Activated CD4-positive, alpha-beta T cell treated with anti-CD3 and anti-CD28 coated beads, Interleukin-2, amount 10 ng/mL, durations not matched to agents 7 days and 5 days (primary cell): Measurements from ENCODE around the gene SEMA3G. TPM values are rescaled to one million over a fixed set of nuclear protein-coding genes. Genes with fewer than 3 reads are reported as not detected.

Experiments used
- CTCF ChIA-PET: fragments of 350-600 bp; sonication (Branson Sonifier 250); formaldehyde crosslinking; loops from one replicate; lab custom pipeline; 2021; ENCODE audit warnings: antibody characterized with exemption; lab: Charles Lee
- POLR2A ChIA-PET: fragments of 350-600 bp; sonication (Branson Sonifier 250); formaldehyde crosslinking; loops from one replicate; lab custom pipeline; 2021; ENCODE audit warnings: antibody characterized with exemption; lab: Charles Lee
- DNase-seq: peaks from one replicate; pipeline ENCODE4 v3.0.0-alpha.2; 2020
- H3K27ac Mint-ChIP-seq: one replicate; pipeline ENCODE4 v1.8.0; 2021; ENCODE audit warnings: mild to moderate bottlenecking, moderate library complexity, mixed read lengths
- H3K27me3 Mint-ChIP-seq: one replicate; pipeline ENCODE4 v1.8.0; 2021; ENCODE audit warnings: mixed read lengths
- H3K36me3 Mint-ChIP-seq: one replicate; pipeline ENCODE4 v1.8.0; 2021; ENCODE audit warnings: low read depth, mixed read lengths
- H3K4me1 Mint-ChIP-seq: one replicate; pipeline ENCODE4 v1.8.0; 2021; ENCODE audit warnings: mixed read lengths
- H3K4me3 Mint-ChIP-seq: one replicate; pipeline ENCODE4 v1.8.0; 2021; ENCODE audit warnings: mild to moderate bottlenecking, moderate library complexity, mixed read lengths
- H3K9me3 Mint-ChIP-seq: one replicate; pipeline ENCODE4 v1.8.0; 2021; ENCODE audit warnings: mixed read lengths
- total RNA-seq, 2 experiments: library from RNA; stranded (reverse); gene quantifications; one replicate each; pipeline ENCODE4 v1.2.3, GENCODE V29; 2021

SEMA3G gene
- total RNA-seq: under 1 TPM in 1 of 2 experiments, not detected in 1; 0.15 TPM

DNA sequence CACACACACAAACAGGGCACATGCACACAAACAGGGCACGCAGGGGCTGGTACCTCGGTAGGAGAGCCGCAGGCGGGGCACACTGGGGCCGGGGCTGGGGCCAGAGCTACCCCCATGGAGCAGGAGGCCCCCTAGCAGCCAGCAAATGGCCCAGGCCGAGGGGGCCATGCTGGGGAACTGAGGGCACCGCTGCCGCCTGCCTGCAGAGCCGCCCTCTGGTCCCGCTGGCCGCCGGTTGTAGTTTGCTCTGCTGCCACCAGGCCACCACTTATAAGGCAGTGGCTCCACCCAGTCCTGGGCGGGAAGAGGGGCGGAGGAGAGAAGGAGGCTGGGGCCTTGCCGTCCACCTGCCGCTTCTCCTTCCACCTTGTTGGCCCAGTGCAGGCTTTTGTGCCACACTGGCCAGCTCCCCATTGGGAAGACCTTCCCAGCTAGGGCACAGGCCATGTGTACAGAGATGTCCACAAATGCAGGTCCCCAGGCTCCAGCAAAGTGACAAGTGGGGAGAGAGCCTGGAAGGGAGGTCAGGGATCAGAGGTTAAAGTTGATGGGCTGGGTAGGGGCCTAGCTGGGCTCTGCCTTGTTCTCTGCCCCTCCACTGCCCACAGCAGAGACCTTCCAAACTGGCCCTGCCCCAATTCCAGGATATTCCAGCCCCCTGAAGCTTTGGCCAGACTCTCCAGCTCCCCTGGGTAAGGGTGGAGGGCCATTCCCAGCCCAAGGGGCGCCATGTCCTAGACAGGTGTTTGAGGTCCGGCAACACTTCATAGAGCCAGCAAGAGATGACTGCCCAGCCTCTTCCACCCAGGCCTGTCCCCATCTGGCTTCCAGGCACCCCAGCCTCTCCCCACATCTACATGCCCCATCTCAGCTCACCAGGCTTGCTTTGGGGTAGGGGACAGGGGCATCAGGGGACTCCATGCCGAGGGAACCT is at the start of gene SEMA3G:
SEMA3G (minus strand) TSS at position 244 of the 934 bp plus-strand sequence; CDS start at position 168, 76 bp downstream.
- Mint-ChIP-seq H3K27ac (no peak within 1 kb of the TSS), H3K4me3 (no peak within 1 kb of the TSS)
- POLR2A ChIA-PET: no interaction called here

GRCh38 chr3:52494445-52494844 is 49.5 kb upstream of the SEMA3G start:
- Mint-ChIP-seq H3K4me3 (no peak overlapping the region), H3K4me1 (peaks cover 1% of the 10 kb centered on the region), H3K27ac (peak overlapping the region; percentile 54), H3K27me3 (no peaks in the 10 kb centered on the region), H3K36me3 (no peaks in the 10 kb centered on the region), H3K9me3 (no peaks in the 10 kb centered on the region)
- no peak for DNase-seq
- ChIA-PET POLR2A (no interaction called here), CTCF (interaction anchor here (1.6 kb wide), 1 partner anchor 23 kb away, joined by 6 read pairs; no protein-coding TSS in a partner anchor)

More for the DNA sequence above, at the start of gene SEMA3G:
- CTCF ChIA-PET: interaction anchor here (0.8 to 2.3 kb wide), 10 partner anchors 9 to 225 kb away, joined by 3 to 7 read pairs (median 4); partner anchors contain the start of gene TNNC1
- H3K27me3 Mint-ChIP-seq: no peaks in the 10 kb centered on the region
- peaks cover 11% of the 10 kb centered on the region for H3K4me1 Mint-ChIP-seq
- no peaks in the 10 kb centered on the region for H3K36me3 Mint-ChIP-seq
- DNase-seq: peak; percentile 87
- H3K9me3 Mint-ChIP-seq: no peaks in the 10 kb centered on the region

- H3K9me3 Mint-ChIP-seq: no peaks in the 10 kb centered on the region
- H3K27ac Mint-ChIP-seq: no peak overlapping the region
- H3K4me3 Mint-ChIP-seq: no peak overlapping the region
- POLR2A ChIA-PET: no interaction called here
- no peak for DNase-seq
- no peaks in the 10 kb centered on the region for H3K27me3 Mint-ChIP-seq
- CTCF ChIA-PET: no interaction called here
- H3K36me3 Mint-ChIP-seq: peaks cover 3% of the 10 kb centered on the region
- no peaks in the 10 kb centered on the region for H3K4me1 Mint-ChIP-seq
Measured at GRCh38 chr3:52493232-52494017, 48.5 kb upstream of the SEMA3G start.

GRCh38 chr3:52492059-52492458 is 47.2 kb upstream of the SEMA3G start:
- Mint-ChIP-seq H3K4me1 (no peaks in the 10 kb centered on the region), H3K36me3 (peaks cover 9% of the 10 kb centered on the region), H3K9me3 (no peaks in the 10 kb centered on the region), H3K27ac (no peak overlapping the region), H3K4me3 (no peak overlapping the region), H3K27me3 (no peaks in the 10 kb centered on the region)
- CTCF ChIA-PET: no interaction called here
- POLR2A ChIA-PET: no interaction called here
- no peak for DNase-seq

GRCh38 chr3:52490939-52491526 is 46.1 kb upstream of the SEMA3G start:
- Mint-ChIP-seq H3K36me3 (peaks cover 9% of the 10 kb centered on the region), H3K27me3 (no peaks in the 10 kb centered on the region), H3K4me1 (no peaks in the 10 kb centered on the region), H3K27ac (no peak overlapping the region), H3K9me3 (no peaks in the 10 kb centered on the region), H3K4me3 (no peak overlapping the region)
- CTCF ChIA-PET: no interaction called here
- no peak for DNase-seq
- POLR2A ChIA-PET: no interaction called here

DNA sequence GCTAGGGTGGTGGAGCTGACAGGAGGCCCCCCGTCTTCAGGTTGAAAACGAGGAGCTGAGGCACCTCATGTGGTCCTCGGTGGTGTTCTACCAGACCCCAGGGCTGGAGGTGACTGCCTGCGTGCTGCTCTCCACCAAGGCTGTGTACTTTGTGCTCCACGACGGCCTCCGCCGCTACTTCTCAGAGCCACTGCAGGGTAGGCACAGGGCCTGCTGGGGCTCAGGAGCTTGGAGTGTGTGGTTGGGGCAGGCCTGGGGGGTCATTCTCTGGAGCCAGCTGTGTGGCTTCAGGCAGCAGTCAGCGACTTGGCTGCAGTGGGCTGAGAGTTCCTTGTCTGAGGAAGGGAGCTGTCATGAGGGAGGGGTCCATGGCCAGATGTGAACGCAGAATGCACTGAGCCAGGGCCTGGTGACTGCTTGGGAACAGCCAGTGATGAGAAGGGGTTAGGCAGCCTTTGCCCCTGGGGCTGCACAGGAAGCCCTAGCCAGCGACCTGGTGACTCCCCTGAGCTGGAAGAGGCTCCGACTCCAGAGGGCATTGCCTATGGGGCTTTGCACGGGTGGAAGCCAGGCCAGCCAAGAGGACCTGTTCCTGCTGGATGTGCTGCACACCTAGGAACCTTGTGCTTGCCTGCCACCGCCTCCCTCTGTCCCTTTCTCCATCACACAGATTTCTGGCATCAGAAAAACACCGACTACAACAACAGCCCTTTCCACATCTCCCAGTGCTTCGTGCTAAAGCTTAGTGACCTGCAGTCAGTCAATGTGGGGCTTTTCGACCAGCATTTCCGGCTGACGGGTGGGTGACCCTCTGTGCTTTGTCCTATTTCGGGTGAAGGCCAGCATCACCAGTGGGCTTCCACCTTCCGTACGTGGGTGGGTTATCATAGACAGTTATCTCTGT is 45.4 kb upstream of the SEMA3G start:
- ChIA-PET CTCF (no interaction called here), POLR2A (interaction anchor here (0.7 kb wide), 1 partner anchor 33 kb away, joined by 3 read pairs; no protein-coding TSS in a partner anchor)
- no peak overlapping the region for H3K4me3 Mint-ChIP-seq
- H3K27me3 Mint-ChIP-seq: no peaks in the 10 kb centered on the region
- H3K4me1 Mint-ChIP-seq: no peaks in the 10 kb centered on the region
- H3K36me3 Mint-ChIP-seq: peaks cover 11% of the 10 kb centered on the region
- H3K9me3 Mint-ChIP-seq: no peaks in the 10 kb centered on the region
- H3K27ac Mint-ChIP-seq: no peak overlapping the region
- no peak for DNase-seq

- Mint-ChIP-seq H3K4me1 (no peaks in the 10 kb centered on the region), H3K4me3 (no peak overlapping the region), H3K27ac (no peak overlapping the region), H3K36me3 (peaks cover 11% of the 10 kb centered on the region), H3K9me3 (no peaks in the 10 kb centered on the region), H3K27me3 (no peaks in the 10 kb centered on the region)
- no peak for DNase-seq
- CTCF ChIA-PET: interaction anchor here (0.6 to 1.2 kb wide), 3 partner anchors 19 to 37 kb away, joined by 3 read pairs; no protein-coding TSS in a partner anchor
- POLR2A ChIA-PET: interaction anchor here (0.7 kb wide), 1 partner anchor 32 kb away, joined by 3 read pairs; no protein-coding TSS in a partner anchor
Measured at GRCh38 chr3:52489453-52489852, 44.5 kb upstream of the SEMA3G start.

DNA sequence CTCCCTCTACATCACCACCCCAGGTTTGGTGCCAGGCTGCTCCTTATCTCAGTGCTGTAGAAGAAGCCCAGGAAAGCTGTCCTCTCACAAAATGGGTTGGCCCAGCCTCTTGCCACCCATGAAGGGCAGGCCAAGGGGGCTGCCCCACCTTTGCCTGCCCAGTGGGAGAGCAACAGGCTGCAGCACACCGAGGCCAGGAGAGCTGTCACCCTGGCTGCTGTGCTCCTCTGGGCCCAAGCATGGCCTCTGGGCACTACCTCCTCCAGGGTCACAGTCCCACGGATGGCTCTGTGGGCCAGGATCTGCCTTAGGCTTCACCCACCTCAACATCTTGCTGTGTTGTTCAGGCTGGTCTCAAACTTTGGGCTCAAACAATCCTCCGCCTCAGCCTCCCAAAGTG is 43.8 kb upstream of the SEMA3G start:
- Mint-ChIP-seq H3K36me3 (peaks cover 11% of the 10 kb centered on the region), H3K9me3 (no peaks in the 10 kb centered on the region), H3K4me1 (no peaks in the 10 kb centered on the region), H3K4me3 (no peak overlapping the region), H3K27me3 (no peaks in the 10 kb centered on the region), H3K27ac (no peak overlapping the region)
- ChIA-PET CTCF (interaction anchor here (1.0 to 1.2 kb wide), 2 partner anchors 18 to 38 kb away, joined by 3 read pairs; no protein-coding TSS in a partner anchor), POLR2A (no interaction called here)
- DNase-seq: no peak

GRCh38 chr3:52487788-52488691 is 43.1 kb upstream of the SEMA3G start:
- POLR2A ChIA-PET: no interaction called here
- CTCF ChIA-PET: no interaction called here
- H3K4me3 Mint-ChIP-seq: no peak overlapping the region

GRCh38 chr3:52487050-52487787 is 42.3 kb upstream of the SEMA3G start:
- ChIA-PET POLR2A (no interaction called here), CTCF (interaction anchor here (0.6 kb wide), 1 partner anchor 758 kb away, joined by 3 read pairs; no protein-coding TSS in a partner anchor)
- no peaks in the 10 kb centered on the region for H3K9me3 Mint-ChIP-seq
- no peak overlapping the region for H3K4me3 Mint-ChIP-seq
- H3K36me3 Mint-ChIP-seq: peaks cover 15% of the 10 kb centered on the region
- no peak for DNase-seq
- H3K27ac Mint-ChIP-seq: no peak overlapping the region
- no peaks in the 10 kb centered on the region for H3K27me3 Mint-ChIP-seq
- H3K4me1 Mint-ChIP-seq: no peaks in the 10 kb centered on the region

More at GRCh38 chr3:52487788-52488691, 43.1 kb upstream of the SEMA3G start:
- Mint-ChIP-seq H3K27ac (no peak overlapping the region), H3K4me1 (no peaks in the 10 kb centered on the region), H3K9me3 (no peaks in the 10 kb centered on the region), H3K27me3 (no peaks in the 10 kb centered on the region), H3K36me3 (peaks cover 11% of the 10 kb centered on the region)
- no peak for DNase-seq
